ENCODE measurements around the gene ACTG1. TPM values are rescaled to one million over a fixed set of nuclear protein-coding genes. Genes with fewer than 3 reads are reported as not detected.

ACTG1 gene
- total and polyA plus RNA-seq, 2 of the 13 experiments (the other 11 are each of a cell fraction or from before 2014, with no cell fraction given) = 973 to 1,138 TPM

GRCh38 chr17:81519284-81520020 lies 6.9 kb upstream of the ACTG1 start (continued):
- TF ChIP-seq ZNF577 (CRISPR knock-in tag; IDR thresholded peaks at IDR 0.05; ENCODE audit: borderline replicate concordance, low read depth) (no peak), ZNF205 (CRISPR knock-in tag; IDR thresholded peaks at IDR 0.05) (no peak), HHEX (CRISPR knock-in tag; IDR thresholded peaks at IDR 0.05) (no peak), RARG (CRISPR knock-in tag; IDR thresholded peaks at IDR 0.05; ENCODE audit: low read depth) (no peak), POLR2A (IDR thresholded peaks at IDR 0.05; ENCODE audit: insufficient read depth in 1 of 2, low read depth in 2 of 2, low read length in 2 of 2) (no peak), HIVEP1 (CRISPR knock-in tag; IDR thresholded peaks at IDR 0.05) (no peak), FOXC1 (CRISPR knock-in tag; IDR thresholded peaks at IDR 0.05; ENCODE audit: borderline replicate concordance) (0 out of 2 replicates have a peak, but pooled peaks have one; percentile 19), HES4 (CRISPR knock-in tag; IDR thresholded peaks at IDR 0.05; ENCODE audit: borderline replicate concordance) (no peak), PCBP2 (optimal IDR thresholded peaks at IDR 0.05; ENCODE audit: low read depth, low read length, poor library complexity, severe bottlenecking) (no peak), HMG20B (CRISPR knock-in tag; conservative IDR thresholded peaks at IDR 0.05) (no peak), FOXP1 (IDR thresholded peaks at IDR 0.05) (no peak), FOXP1 (CRISPR knock-in tag; IDR thresholded peaks at IDR 0.05) (no peak), SCMH1 (CRISPR knock-in tag; IDR thresholded peaks at IDR 0.05; ENCODE audit: borderline replicate concordance) (no peak), HCFC1 (IDR thresholded peaks at IDR 0.05; ENCODE audit: low read depth, low read length) (no peak), ZNF329 (CRISPR knock-in tag; IDR thresholded peaks at IDR 0.05; ENCODE audit: low read depth) (no peak), SMAD3 (CRISPR knock-in tag; IDR thresholded peaks at IDR 0.05) (no peak; the same call in 1 of the 2 replicates), SMARCC2 (IDR thresholded peaks at IDR 0.05) (no peak), TBP (CRISPR knock-in tag; IDR thresholded peaks at IDR 0.05) (no peak), ZNF589 (CRISPR knock-in tag; conservative IDR thresholded peaks at IDR 0.05) (0 out of 2 replicates have a peak, but pooled peaks have one; percentile 57), KAT7 (CRISPR knock-in tag; IDR thresholded peaks at IDR 0.05; ENCODE audit: borderline replicate concordance) (no peak), POGZ (CRISPR knock-in tag; IDR thresholded peaks at IDR 0.05) (0 out of 2 replicates have a peak, but pooled peaks have one; percentile 5), ZNF335 (CRISPR knock-in tag; IDR thresholded peaks at IDR 0.05) (no peak), ZNF672 (CRISPR knock-in tag; IDR thresholded peaks at IDR 0.05) (no peak), CEBPG (CRISPR knock-in tag; IDR thresholded peaks at IDR 0.05) (no peak), RFXAP (CRISPR knock-in tag; IDR thresholded peaks at IDR 0.05; ENCODE audit: borderline replicate concordance) (no peak), TBX3 (IDR thresholded peaks at IDR 0.05; ENCODE audit: borderline replicate concordance) (no peak), RFX3 (CRISPR knock-in tag; IDR thresholded peaks at IDR 0.05) (no peak), FOSL1 (CRISPR knock-in tag; IDR thresholded peaks at IDR 0.05; ENCODE audit: borderline replicate concordance) (no peak), MATR3 (CRISPR knock-in tag; IDR thresholded peaks at IDR 0.05) (0 out of 2 replicates have a peak, but pooled peaks have one; percentile 80), ZNF317 (CRISPR knock-in tag; IDR thresholded peaks at IDR 0.05) (no peak)
- TF ChIP-seq, protein P1, sequence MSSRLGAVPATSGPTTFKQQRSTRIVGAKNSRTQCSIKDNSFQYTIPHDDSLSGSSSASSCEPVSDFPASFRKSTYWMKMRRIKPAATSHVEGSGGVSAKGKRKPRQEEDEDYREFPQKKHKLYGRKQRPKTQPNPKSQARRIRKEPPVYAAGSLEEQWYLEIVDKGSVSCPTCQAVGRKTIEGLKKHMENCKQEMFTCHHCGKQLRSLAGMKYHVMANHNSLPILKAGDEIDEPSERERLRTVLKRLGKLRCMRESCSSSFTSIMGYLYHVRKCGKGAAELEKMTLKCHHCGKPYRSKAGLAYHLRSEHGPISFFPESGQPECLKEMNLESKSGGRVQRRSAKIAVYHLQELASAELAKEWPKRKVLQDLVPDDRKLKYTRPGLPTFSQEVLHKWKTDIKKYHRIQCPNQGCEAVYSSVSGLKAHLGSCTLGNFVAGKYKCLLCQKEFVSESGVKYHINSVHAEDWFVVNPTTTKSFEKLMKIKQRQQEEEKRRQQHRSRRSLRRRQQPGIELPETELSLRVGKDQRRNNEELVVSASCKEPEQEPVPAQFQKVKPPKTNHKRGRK (CRISPR knock-in tag; IDR thresholded peaks at IDR 0.05) = no peak
- TF ChIP-seq, protein P2, sequence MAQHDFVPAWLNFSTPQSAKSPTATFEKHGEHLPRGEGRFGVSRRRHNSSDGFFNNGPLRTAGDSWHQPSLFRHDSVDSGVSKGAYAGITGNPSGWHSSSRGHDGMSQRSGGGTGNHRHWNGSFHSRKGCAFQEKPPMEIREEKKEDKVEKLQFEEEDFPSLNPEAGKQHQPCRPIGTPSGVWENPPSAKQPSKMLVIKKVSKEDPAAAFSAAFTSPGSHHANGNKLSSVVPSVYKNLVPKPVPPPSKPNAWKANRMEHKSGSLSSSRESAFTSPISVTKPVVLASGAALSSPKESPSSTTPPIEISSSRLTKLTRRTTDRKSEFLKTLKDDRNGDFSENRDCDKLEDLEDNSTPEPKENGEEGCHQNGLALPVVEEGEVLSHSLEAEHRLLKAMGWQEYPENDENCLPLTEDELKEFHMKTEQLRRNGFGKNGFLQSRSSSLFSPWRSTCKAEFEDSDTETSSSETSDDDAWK (CRISPR knock-in tag; IDR thresholded peaks at IDR 0.05) = no peak
- TF ChIP-seq, protein P3, sequence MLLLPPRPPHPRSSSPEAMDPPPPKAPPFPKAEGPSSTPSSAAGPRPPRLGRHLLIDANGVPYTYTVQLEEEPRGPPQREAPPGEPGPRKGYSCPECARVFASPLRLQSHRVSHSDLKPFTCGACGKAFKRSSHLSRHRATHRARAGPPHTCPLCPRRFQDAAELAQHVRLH (CRISPR knock-in tag; IDR thresholded peaks at IDR 0.05; ENCODE audit: borderline replicate concordance, low read depth) = no peak; the same call in 1 of the 2 replicates
